ENCODE data around the gene ITIH5. TPM values are rescaled to one million over a fixed set of nuclear protein-coding genes. Genes with fewer than 3 reads are reported as not detected.

The ITIH5 gene
- total RNA-seq: 0.19 and 0.24 TPM in 2 replicates

GRCh38 chr10:7666253-7667023, at the start of gene ITIH5:
TSS of gene ITIH5 (minus strand) at chr10:7666966. CDS start at chr10:7666892, 74 bp downstream.

GRCh38 chr10:7703140-7703539, 36.4 kb upstream of the ITIH5 start, which contains the start of gene ITIH2:
TSS of gene ITIH2 (plus strand) at chr10:7703316. CDS start at chr10:7703435, 119 bp downstream.

Other genes with a start within 250 kb of the ITIH5 start
- gene ITIH2, start 36.4 kb upstream of the ITIH5 start, total RNA-seq: 0.05 and 0.12 TPM in 2 replicates
- gene KIN, start 121.0 kb upstream of the ITIH5 start, total RNA-seq: 6.4 and 15.3 TPM in 2 replicates
- gene ATP5F1C, start 121.2 kb upstream of the ITIH5 start, total RNA-seq: 176 and 189 TPM in 2 replicates
- gene TAF3, start 151.5 kb upstream of the ITIH5 start, total RNA-seq: 3.6 and 4.0 TPM in 2 replicates

Data from cardiac ventricle fibroblast (primary cell).